Lower leg skin (tissue), 3 donors: Measurements from ENCODE around the gene CEP128.

Experiments used
- CTCF ChIP-seq, 3 donors: fragments of 450-650 bp; IDR thresholded peaks; one replicate each; pipeline ENCODE4 v1.5.1; 2016; ENCODE audit warnings: antibody characterized with exemption in 3 of 3, mild to moderate bottlenecking in 3 of 3, moderate library complexity in 2 of 3
- POLR2A ChIP-seq, 2 donors: fragments of 450-650 bp; IDR thresholded peaks; one replicate each; pipeline ENCODE4 v1.6.1; 2016 to 2017; ENCODE audit warnings: antibody characterized with exemption in 2 of 2, mild to moderate bottlenecking in 1 of 2, moderate library complexity in 1 of 2

- TF ChIP-seq CTCF (IDR thresholded peaks at IDR 0.05): no peak
- no peak for TF ChIP-seq POLR2A (IDR thresholded peaks at IDR 0.05)
Measured at GRCh38 chr14:80754696-80755095, 186.8 kb downstream of the CEP128 start.
